GM19463 (cell line): ENCODE data around the gene LRRTM4.

Experiments used
- ATAC-seq: cut with Tn5 transposase; IDR thresholded peaks from one replicate; pipeline ENCODE4 v1.9.1; 2021; ENCODE audit warnings: mild to moderate bottlenecking, moderate library complexity; ENCODE audit not compliant: unreplicated experiment

LRRTM4 gene

DNA sequence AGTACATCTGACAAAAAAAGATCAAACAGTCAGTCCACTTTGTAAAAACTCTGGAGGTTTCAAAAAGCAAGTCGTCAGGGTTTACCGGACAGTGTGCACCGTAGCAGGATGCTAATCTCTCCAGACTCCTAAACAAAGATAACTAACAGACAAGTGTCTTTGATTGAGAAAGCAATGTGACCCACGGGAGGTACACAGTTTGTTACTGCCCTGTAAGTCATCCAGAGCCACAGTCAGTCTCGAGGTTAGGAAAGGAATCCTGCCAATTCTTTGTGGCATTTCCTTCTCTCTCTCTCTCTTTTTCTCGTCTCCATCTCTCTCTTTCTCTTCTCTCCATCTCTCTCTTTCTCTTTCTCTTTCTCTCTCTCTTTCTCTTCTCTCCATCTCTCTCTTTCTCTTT, 42.8 kb downstream of the LRRTM4 start:
- ATAC-seq = no peak

DNA sequence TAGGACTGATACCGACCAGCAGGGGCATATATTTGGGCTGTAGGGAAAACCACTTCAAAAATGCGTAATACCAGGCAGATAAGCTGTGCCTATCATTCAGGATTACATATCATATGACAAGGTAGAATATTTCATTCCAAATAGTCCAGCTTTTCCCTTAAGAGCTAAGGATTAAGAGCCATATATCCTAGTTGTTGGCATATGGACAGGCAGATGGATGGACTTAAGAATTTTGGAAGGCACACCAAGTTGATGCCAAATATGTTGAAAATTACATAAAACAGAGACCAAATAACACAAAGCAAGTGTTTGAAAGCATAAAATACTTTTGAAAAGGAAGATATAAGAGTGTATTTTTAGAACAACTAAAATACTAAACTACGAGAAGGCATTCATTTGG, 52.1 kb downstream of the LRRTM4 start:
- no peak for ATAC-seq

DNA sequence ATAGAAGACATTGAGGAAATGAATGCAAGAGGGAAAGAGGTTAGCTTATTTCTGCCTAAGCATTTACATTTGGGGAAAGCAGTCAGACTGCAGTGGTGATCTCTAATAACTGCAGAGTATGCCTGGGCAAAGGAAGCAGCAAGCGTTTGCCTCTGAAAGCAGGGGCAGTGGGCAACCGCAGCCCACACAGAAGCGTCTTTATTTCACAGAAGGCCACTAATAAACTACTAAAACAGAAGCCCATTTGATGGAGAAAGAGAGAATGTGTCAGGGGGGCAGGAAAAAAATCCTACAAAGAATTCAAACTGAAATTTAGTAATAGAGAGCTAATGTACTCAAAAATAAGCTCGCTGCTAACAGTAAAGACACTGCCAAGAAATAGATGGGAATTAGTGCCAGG, 53.1 kb downstream of the LRRTM4 start:
- no peak for ATAC-seq

DNA sequence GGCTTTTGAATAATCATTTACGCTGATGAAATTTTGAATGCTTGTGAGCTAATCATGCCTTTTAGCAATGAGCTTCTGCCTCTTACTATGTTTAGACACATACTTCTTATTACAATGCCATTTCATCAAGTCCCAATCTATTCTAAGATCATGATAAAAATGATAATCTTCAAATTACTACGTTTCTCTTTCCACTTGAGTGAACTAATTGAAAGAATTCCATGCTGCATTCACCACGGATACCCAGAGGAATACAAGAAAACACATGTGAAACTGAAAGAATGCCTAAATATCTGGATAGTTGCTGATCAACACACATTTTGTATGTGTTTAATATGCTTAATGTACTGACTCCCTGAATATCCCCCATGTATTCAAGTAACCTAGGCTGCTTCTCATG, 62.3 kb downstream of the LRRTM4 start:
- no peak for ATAC-seq

DNA sequence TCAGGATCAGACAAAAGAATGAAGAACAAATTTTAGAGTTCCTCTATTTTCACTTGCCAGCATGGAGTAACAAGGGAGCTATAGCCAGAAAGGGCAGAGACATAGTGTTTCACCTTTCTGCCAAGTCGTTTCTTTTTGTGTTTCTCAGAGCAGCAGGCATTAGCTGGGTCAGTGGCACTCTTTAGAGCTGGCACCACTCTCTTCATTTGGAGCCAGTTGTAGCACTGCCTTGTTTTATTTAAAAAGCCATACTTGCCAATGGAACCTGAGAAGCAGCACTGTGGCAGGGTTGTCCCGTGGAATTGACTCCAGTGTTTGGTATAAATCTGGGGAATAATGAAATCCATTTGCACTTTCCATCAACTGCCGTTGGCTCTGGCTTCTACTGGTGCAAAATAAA, 64.0 kb downstream of the LRRTM4 start:
- no peak for ATAC-seq

DNA sequence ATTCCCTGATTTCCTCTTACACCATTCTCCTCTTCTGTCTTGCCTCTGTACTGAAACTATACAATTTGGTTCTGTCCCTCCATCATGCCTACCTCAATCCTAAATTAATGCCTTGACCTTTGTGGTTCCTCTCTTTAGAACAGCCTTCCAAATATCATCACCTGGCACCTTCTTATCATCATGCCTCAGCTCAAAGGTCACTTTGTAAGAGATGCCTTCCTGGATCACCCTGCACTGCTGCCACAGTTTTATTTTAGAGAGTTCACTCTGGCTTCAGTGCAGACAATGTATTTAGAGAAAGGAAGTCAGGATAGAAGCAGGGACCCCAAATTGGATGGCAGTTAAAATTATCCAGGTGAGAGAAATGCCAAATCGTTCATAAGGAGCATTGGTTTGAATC, 64.5 kb downstream of the LRRTM4 start:
- no peak for ATAC-seq

DNA sequence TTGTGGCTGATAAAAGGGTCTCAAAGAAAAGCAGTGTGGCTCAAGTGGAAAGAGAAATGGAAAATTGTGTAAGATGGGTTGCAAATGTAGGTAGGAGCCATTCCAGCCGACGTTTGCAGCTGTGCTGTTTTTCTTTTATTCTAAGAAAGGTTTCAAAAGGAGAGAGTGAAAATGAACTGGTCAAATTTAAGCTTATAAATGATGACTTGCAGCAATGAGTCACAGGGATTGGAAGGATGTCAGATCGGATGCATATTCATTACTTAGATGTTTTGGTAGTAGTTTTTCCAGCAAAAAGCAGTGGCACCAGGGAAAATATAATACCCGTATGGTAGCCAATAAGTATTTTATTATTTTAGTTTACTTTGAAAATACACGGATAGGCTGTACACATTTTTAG, 79.1 kb downstream of the LRRTM4 start:
- no peak for ATAC-seq

DNA sequence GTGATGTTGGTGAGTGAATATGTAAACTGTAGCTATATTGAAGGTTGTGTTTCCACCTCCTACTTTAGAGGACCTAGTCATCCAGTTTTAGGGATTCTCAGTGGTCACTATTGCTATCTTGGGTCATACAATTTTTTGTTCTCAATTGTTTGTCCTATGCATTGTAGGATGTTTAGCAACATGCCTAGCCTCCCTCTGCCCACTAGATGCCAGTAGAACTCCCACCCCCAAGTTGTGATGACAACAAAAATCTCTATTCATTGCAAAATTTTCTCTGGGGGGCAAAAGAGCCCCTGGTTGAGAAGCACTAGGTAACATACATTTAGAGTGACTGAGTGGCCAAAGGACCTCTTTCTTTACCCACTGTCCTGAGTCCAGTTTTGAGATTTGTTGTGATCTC, 87.3 kb downstream of the LRRTM4 start:
- ATAC-seq = no peak

DNA sequence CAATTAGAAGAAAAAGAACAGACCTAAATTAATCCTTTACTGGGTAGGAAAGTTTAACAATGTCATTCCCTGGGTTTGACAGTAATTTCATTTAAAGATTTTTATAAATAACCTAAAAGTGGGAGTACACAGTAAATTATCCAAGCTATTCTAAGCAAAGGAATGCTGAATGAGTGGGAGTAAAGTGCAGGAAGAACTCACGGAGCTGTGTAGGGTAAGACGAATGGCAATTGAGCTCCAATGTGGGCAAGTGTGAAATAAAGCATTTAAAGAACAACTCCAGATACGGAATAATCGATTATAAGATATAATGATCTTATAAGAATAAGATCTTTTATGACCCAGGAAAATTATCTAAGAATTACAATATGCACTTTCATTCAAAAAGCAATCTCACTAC, 93.2 kb downstream of the LRRTM4 start:
- ATAC-seq = no peak

DNA sequence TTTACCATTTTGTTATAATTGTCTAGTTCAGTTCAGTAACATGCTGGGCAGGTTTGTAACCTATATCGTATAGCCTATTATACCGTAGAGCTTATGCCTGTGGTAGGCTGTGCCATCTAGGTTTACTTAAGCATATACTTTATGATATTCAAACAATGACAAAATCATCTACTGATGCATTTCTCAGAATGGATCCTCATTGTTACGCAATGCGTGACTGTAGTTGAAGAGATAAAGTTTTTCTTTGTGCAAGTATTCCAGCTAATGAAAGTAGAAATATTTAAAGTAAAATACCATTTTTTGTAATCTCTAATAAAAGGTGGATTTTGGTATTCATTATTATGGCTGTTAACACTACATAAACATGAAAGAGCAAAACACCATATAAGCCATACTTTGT, 100.2 kb downstream of the LRRTM4 start:
- no peak for ATAC-seq

DNA sequence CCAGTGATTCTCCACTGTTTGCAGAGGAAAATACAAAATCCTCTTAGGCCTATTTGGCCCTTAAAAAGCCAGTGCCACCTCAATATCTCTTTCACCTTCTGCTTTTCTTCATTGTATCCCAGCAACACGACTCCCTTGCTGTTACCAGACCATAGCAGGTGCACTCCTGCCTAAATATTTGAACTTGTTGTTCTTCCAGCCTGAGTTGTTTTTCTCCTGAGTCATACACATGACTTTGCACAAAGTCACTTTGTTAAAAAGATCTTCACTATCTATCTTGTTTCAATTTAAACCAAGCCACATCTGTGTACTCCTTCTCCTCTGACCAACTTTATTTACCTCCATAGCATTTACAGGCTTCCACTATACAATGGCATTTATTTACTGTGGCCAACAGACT, 103.6 kb downstream of the LRRTM4 start:
- ATAC-seq = no peak

DNA sequence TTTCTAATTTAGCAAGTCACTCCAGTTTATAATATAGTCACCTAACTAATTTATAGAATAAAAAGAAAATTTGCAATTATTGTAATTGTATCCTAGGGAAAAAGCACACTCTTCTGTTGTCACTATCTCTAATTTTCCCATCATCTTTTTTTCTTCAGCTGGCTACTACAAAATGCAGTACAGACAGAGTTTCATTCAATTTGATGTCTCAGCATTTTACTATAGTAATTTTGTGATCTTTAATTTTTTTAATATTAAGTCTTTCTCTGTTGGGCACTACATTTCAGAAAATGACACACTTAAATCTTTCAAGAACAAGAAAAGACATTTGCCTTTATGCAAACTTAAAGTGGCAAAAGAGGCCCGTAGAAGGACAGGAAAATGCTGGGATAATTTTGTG, 118.0 kb downstream of the LRRTM4 start:
- ATAC-seq = no peak

DNA sequence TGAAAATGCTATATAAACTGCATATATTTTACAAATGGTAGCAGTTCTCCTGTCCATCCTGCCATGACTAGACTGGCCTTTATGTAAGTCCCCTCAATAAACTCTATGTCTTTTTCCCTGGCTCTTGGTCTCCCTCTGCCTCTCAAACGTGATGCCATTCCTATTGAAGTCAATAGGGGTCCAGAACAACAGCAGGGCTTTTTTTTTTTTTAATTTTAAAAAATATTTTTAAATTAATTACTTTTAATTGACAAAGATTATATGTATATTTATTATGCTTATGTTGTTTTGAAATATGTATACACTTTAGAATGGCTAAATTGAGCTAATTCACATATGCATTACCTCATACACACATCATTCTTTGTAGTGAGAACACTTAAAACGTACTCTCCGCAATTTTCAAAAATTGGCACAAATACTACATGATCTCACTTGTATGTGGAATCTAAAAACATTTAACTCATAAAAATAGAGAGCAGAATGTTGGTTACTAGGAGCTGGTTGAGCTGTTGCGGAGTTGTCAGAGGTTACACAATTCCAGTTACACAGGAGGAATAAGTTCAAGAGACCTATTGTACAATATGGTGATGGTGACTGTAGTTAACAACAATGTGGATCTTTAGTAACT, 123.1 kb downstream of the LRRTM4 start:
- no peak for ATAC-seq

DNA sequence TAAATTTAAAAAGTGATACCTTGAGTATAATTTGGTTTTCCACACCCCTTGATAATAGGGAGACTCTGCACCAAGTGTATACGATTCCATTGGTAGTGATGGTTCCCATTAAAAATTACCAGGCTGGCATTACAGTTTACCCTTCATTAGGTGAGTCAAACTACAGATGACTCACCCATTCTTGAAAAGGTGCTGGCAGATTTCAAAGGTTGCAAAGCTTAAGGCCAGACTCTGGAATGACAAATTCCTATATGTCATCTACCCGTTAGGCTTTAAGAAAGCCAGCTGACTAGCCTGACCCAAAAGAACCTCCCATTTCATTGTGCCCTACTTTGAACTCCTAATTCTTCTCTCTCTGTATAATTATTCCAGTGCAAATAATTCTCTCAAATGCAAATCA, 124.4 kb downstream of the LRRTM4 start:
- no peak for ATAC-seq

DNA sequence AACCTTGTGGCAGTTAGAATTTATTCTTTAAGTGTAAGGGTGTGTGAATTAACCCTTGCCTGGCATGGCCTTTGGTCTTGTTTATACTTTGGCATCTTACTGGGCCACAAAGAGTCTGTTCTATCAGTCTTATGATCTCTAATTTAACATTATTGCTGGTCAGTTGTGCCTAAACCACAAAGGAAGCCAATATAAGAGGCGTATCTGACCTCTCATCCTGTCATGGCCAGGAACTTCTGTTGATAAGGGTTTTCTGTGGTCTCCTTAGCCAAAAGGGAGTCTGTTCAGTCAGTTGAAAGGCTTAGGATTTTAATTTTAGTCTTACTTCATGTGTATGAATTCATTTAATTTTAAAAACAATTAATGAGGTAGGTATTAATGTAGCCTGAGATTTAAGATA, 127.2 kb downstream of the LRRTM4 start:
- no peak for ATAC-seq

DNA sequence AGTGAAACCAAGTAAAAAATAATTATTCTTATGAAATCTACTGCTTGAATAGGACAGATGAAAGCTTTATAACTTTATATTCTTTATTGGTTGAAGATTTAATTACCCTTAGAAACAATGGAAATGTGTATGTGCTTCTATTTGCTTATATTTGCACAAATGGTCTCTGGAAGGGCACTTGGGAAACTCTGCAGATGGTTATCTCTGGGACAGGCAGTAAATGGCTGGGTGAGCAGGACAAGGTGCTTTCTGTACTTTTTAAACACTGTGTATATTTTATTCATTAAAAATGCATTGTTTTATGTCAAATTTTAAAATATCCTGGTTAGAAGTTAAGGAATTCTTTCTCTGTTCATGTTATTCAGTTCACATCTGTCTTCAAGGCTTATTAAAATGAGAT, 131.1 kb downstream of the LRRTM4 start:
- no peak for ATAC-seq

DNA sequence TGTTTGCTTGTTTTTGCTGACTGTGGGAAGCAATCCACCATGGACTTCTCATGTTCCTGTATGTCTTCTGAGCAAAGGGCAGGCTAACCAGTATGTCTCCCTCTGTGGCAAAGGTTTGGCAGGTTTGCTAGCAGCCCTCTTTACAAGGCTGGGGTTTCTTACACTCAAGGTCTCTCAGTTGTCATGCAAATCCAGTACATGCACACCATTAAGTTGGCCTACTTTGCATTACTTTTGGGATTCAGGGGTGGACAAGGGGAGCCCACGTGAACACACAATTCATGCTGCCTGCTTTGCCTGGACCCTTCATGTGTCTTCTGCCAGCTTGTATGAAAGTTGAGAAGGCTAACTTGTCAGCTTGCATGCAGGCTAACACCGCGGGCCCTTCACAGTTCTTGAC, 134.9 kb downstream of the LRRTM4 start:
- ATAC-seq = no peak

DNA sequence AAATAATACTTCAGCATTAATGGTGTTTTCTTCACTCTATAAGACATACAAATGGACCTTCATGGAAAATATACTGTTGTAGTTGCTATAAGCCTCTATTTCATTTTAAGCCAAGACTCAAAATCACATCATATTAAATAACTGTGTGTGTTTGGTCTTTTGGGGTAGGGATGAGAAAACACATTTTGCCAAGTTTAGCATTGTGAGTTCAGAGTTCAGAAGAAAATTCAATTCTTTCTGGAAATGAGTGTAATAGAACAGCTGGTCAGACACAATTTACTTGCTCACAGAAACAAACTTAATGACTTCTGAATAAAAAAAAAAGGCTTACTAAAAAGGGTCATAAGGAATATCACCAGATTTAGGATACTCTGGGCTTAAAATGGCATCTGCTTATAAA, 149.5 kb downstream of the LRRTM4 start:
- no peak for ATAC-seq

DNA sequence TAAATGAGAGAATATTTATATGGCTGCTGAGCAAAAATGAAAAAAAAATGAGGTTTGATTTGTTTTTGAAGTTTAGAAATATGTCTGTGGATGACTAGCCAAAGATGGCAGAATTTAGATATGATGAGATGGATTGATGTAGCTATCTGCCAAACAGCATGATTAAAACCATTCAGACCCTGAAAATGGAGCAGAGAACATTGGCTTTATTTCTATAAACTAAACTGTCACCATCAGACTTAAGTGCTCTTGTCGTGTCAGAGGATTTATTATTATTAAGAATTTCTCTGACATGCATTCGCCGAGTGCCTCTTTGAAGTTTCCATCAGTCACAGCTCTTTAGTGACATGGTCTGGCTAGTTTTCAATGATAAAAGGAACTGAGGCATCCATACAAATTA, 151.7 kb downstream of the LRRTM4 start:
- ATAC-seq = no peak

DNA sequence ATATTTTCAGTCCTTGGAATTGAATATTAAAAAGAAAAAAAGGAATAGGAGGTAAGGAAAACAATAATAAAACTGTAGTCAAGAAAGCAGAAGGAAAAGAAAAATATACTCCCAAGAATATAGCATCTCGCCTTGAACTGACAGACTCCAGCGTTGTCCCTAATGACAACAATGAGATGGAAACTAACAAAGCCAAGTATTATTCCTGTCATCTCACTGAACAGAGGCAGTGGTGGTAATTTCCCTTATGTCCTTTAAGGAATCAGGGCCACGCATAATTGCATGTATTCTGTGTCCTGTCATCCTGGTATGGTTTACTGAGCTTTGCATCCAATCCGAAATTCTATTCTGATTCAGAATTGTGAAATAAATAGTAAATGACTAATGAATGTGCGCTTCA, 158.9 kb downstream of the LRRTM4 start:
- ATAC-seq = no peak

DNA sequence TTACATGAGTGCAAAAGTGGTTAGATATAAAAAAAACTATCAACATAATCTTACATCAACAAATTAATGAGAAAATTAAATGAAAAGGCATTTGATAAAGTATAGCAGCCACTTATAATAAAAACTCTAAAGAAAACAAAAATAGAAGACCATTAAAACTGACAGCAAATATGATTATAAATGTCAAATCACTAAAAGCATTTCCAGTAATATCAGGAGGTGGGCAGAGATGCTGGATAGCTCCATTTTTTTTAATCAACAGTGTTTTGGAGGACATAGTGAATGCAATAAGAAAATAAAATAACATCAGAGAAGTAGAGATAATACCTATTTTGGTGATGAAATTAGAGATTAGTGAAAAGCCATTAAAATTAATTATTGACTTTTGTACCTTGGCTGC, 173.4 kb downstream of the LRRTM4 start:
- no peak for ATAC-seq

DNA sequence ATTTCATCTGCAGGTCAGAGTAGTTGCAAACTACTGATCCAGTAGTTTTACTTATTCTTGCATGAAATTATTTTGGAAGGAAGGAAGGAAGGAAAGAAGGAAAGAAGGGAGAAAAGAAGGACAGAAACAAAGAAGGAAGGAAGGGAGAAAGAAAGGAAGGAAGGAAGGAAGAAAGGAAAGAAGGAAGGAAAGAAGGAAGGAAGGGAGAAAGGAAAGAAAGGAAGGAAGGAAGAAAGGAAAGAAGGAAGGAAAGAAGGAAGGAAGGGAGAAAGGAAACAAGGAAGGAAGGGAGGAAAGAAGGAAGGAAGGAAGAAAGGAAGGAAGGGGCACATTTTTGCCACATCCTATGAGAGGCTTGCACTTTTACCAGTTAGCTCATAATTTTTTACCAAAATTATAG, 186.2 kb downstream of the LRRTM4 start:
- ATAC-seq = no peak

DNA sequence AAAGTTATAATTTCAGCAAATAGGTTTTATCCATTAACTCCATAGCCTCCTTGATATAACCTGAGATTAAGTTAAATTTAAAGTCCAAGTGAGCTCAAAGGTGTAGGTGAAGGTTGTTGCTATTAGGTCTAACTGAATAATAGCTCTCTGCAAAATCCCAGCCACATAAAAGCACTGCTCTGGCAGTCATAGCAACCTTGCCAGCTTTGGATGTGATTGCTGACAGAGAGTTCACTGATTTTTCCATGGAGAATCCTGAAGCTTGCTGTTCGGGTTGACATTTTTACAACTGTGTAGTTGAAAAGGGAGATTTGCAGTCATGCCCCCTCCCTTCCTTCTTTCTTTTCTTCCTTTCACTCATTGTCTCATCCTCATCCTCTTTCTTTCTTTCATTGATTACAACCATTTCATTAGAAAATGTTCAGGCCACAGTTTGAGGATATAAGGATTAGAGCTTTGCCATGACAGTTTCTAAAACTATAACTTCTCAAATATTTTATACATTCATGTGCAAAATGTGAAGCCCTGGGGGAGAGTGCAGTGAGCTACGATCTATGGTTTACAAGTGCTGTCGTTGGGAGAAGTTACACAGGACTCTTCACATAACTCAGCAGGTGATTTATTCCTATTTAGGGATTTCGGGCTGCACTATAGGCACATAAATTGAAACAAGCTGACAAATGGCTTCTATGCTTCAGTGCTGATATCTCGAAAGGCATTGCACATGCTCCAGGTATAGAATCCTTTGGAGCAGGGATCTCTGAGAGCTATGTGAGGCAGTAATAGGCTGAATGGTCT, 193.8 kb downstream of the LRRTM4 start:
- ATAC-seq = no peak
